ENCODE data around the gene TMEM178B. TPM values are rescaled to one million over a fixed set of nuclear protein-coding genes. Genes with fewer than 3 reads are reported as not detected.

The TMEM178B gene
- total and polyA plus RNA-seq, 9 of the 15 experiments (the other 6 are each of a cell fraction or from before 2014, with no cell fraction given) = under 0.01 to 0.03 (median 0.01) TPM; not detected in 5

GRCh38 chr7:141421306-141421705, 347.4 kb downstream of the TMEM178B start:
- BruUV-seq (replicated peaks) = no TSS peak
- Histone ChIP-seq H3K9me1 (ENCODE audit: control insufficient read depth, insufficient read depth, low read length) (no peaks in the 10 kb centered on the region), H3K27me3 (ENCODE audit: control insufficient read depth in 2 of 2, insufficient read depth in 2 of 2, low read length in 2 of 2) (peaks cover 2 to 7% of the 10 kb centered on the region in 2 experiments; a peak in 2 of 5 replicates), H3K9me3 (replicated peaks; ENCODE audit: control insufficient read depth, insufficient read depth, low read depth, low read length) (no peaks in the 10 kb centered on the region), H2AFZ (ENCODE audit: low read depth, low read length) (no peak overlapping the region), H3K79me2 (ENCODE audit: control insufficient read depth, insufficient read depth, low read length) (no peaks in the 10 kb centered on the region), H3K4me3 (no peak overlapping the region), H3K4me1 (replicated peaks in 1 of 2; ENCODE audit: control insufficient read depth in 2 of 2, insufficient read depth in 2 of 2, low read length in 2 of 2) (no peaks in the 10 kb centered on the region), H4K20me1 (replicated peaks; ENCODE audit: control insufficient read depth, insufficient read depth, low read length) (no peaks in the 10 kb centered on the region; the same call in 1 of the 2 replicates), H3K36me3 (ENCODE audit: control insufficient read depth, insufficient read depth, low read length) (no peaks in the 10 kb centered on the region), H3K27ac (ENCODE audit: extremely low read depth, low read depth, low read length) (no peak overlapping the region), H3K4me2 (ENCODE audit: insufficient read depth, low read length) (no peak overlapping the region), H3K9ac (ENCODE audit: insufficient read depth in 1 of 2, low read depth in 2 of 2, low read length in 2 of 2) (no peak overlapping the region)
- in situ Hi-C loops (cut with MboI) = no loop called here
- no peak for ATAC-seq
- no peak for DNase-seq (ENCODE audit: extremely low read depth in 1 of 4, low spot score in 3 of 4)
- WGBS (ENCODE audit: insufficient coverage, low coverage, missing lambda C conversion rate) = 3% methylated on average over 2 of the region's 2 CpGs
- CTCF ChIA-PET (ENCODE audit: low intra/inter-chr PET ratio) = no interaction called here
- intact Hi-C loops (cut with micrococcal nuclease) = no loop called here
- FAIRE-seq = no peak
- POLR2A ChIA-PET = no interaction called here
- TF ChIP-seq MXI1 (IDR thresholded peaks at IDR 0.05; ENCODE audit: low read depth, low read length) = no peak
- TF ChIP-seq ZNF830 (CRISPR knock-in tag; IDR thresholded peaks at IDR 0.05) = no peak
- no peak for TF ChIP-seq POU5F1 (IDR thresholded peaks at IDR 0.05; ENCODE audit: borderline replicate concordance, low read depth, low read length, partially characterized antibody)
- no peak for TF ChIP-seq TAL1 (IDR thresholded peaks at IDR 0.05)
- no peak for TF ChIP-seq ETS2 (tag; IDR thresholded peaks at IDR 0.05; ENCODE audit: borderline replicate concordance, poor library complexity, severe bottlenecking)
- no peak for TF ChIP-seq RFX5 (IDR thresholded peaks at IDR 0.05; ENCODE audit: low read depth, low read length)
- no peak for TF ChIP-seq E2F8 (IDR thresholded peaks at IDR 0.05; ENCODE audit: low read depth, partially characterized antibody)
- TF ChIP-seq SOX6 (IDR thresholded peaks at IDR 0.05) = no peak
- no peak for TF ChIP-seq E4F1 (CRISPR knock-in tag; IDR thresholded peaks at IDR 0.05; ENCODE audit: borderline replicate concordance)
- TF ChIP-seq EHMT2 (IDR thresholded peaks at IDR 0.05) = no peak
- TF ChIP-seq GTF2B (IDR thresholded peaks at IDR 0.05; ENCODE audit: extremely low read depth, insufficient read length) = no peak
- TF ChIP-seq HDGF (IDR thresholded peaks at IDR 0.05) = no peak
- TF ChIP-seq TSHZ1 (CRISPR knock-in tag; IDR thresholded peaks at IDR 0.05) = no peak
